Mucosa of descending colon (tissue), 3 donors: ENCODE data around the gene MCU. TPM values are rescaled to one million over a fixed set of nuclear protein-coding genes. Genes with fewer than 3 reads are reported as not detected.
"Not testable (repeated sequence)": the region's sequence is repeated elsewhere in the genome, so short reads cannot be mapped to it uniquely, and the experiment has no call there.

ENCODE experiments used
- ATAC-seq: fragments of 200-7000 bp; cut with Tn5 transposase; one replicate; pipeline ENCODE4 v1.9.1; 2020; ENCODE audit warnings: mild to moderate bottlenecking, moderate library complexity
- DNase-seq, 3 donors: peaks; one replicate each; pipeline ENCODE4 v3.0.0-alpha.2; 2020
- H3K36me3 ChIP-seq: fragments of 200-600 bp; one replicate; pipeline ENCODE4 v1.8.0; 2021; ENCODE audit warnings: low read depth, mild to moderate bottlenecking
- H3K4me1 ChIP-seq: fragments of 200-600 bp; one replicate; pipeline ENCODE4 v1.8.0; 2021; ENCODE audit warnings: low read depth, mild to moderate bottlenecking
- H3K4me3 ChIP-seq: fragments of 200-600 bp; one replicate; pipeline ENCODE4 v1.8.0; 2021; ENCODE audit warnings: mild to moderate bottlenecking
- H3K9me3 ChIP-seq: fragments of 200-600 bp; one replicate; pipeline ENCODE4 v1.8.0; 2021; ENCODE audit warnings: mild to moderate bottlenecking
- intact Hi-C, 2 donors: fragments of 100-400 bp; cut with DNase I in 1 of 2; cut with micrococcal nuclease in 1 of 2; formaldehyde crosslinking; loops; one replicate each; pipeline versions ENCODE4 v1.11.0 to v1.11.1; 2022; cut with DNase I, micrococcal nuclease
- total RNA-seq, 3 donors: library from RNA; stranded (reverse); fragmentation: NEBNext Ultra II Directional in 2 of 3; extraction: Animal tissue kit (Norgen Biotek cat#: 25700) in 2 of 3; gene quantifications; one replicate each; pipeline versions ENCODE4 v1.2.1 to v1.2.4, GENCODE V29; 2021 to 2023
- TF ChIP-seq, protein P1 (sequence below): fragments of 200-600 bp; IDR thresholded peaks from one replicate; pipeline ENCODE4 v1.8.0; 2022; ENCODE audit warnings: antibody characterized with exemption, mild to moderate bottlenecking
- donor health status: DM: no; HTN: no; CAD: no; lungs with moderate emphysema.
- donor health status: DM: no; HTN: no; CAD: no.
- donor health status: DM: no; HTN: yes; CAD: no.

The MCU gene
- total RNA-seq, 3 donors from 2014 or later: 44.8 to 98.6 (median 89.0) TPM

DNA sequence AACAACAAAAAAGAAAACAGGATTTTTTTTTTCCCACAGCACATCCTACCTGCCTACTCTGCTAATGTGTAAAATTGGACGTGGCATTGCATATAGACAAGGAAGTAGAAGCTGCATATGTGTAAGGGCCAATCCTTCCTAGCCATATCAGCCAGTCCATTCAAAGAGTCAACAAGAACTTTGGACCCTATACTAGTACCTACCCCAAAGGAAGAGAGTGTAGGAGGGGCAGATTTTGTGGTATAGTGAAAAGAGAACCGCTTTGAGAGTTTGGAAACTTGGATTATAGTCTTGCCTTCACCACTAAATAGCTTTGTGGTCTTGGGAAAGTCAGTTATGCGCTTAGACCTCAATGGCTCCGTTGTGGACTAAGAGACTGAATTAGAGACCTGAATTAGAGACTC lies 12.1 kb upstream of the MCU start:
- Histone ChIP-seq H3K36me3 (no peaks in the 10 kb centered on the region), H3K9me3 (no peaks in the 10 kb centered on the region), H3K4me1 (peaks cover 16% of the 10 kb centered on the region), H3K4me3 (no peak overlapping the region)
- DNase-seq (peak in 1 of 3 donors; percentile 52), ATAC-seq (peak; percentile 95)
- TF ChIP-seq, protein P1, sequence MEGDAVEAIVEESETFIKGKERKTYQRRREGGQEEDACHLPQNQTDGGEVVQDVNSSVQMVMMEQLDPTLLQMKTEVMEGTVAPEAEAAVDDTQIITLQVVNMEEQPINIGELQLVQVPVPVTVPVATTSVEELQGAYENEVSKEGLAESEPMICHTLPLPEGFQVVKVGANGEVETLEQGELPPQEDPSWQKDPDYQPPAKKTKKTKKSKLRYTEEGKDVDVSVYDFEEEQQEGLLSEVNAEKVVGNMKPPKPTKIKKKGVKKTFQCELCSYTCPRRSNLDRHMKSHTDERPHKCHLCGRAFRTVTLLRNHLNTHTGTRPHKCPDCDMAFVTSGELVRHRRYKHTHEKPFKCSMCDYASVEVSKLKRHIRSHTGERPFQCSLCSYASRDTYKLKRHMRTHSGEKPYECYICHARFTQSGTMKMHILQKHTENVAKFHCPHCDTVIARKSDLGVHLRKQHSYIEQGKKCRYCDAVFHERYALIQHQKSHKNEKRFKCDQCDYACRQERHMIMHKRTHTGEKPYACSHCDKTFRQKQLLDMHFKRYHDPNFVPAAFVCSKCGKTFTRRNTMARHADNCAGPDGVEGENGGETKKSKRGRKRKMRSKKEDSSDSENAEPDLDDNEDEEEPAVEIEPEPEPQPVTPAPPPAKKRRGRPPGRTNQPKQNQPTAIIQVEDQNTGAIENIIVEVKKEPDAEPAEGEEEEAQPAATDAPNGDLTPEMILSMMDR: no peak
- intact Hi-C loops: no loop called here

DNA sequence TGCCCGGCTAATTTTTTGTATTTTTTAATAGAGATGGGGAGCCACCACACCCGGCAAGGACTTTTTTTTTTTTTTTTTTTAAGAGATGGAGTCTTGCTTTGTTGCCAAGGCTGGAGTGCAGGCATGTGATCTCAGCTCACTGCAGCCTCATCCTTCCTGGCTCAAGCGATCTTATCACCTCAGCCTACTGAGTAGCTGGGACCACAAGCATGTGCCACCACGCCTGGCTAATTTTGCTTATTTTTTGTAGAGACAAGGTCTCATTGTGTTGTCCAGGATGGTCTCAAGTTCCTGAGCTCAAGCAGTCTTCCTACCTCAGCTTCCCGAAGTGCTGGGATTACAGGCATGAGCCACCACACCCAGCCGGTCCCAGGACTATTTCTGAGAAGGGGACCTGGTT lies 9.3 kb upstream of the MCU start:
- ATAC-seq: no peak

DNA sequence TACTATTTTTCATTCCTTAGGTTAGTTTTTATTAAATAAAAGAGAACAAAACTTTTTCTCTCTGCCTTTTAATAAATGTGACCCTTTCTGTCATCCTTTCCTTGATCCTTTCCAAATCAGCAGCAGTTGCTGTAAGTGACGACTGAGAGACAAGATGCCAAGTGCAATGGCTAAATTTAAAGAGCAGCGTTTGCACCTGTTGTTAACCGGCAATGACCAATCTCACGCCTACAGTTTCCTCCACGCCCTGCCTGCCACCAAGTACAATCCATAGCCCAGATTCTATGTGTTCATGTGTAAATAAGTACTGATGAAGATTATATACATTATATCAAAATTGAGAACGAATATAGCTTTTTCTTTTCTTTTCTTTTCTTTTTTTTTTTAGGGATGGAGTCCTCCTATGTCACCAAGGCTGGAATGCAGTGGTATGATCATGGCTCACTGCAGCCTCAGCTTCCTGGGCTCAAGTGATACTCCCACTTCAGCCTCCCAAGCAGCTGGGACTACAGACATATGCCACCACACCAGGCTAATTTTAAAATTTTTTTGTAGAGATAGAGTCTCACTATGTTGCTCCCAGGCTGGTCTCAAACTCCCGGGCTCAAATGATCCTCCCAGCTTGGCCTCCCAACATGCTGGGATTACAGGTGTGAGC lies 6.5 kb upstream of the MCU start:
- DNase-seq (peak in 2 of 3 donors; percentile 57 to 71), ATAC-seq (peak; percentile 82)
- Histone ChIP-seq H3K4me3 (no peak overlapping the region), H3K4me1 (peaks cover 29% of the 10 kb centered on the region), H3K9me3 (no peaks in the 10 kb centered on the region), H3K36me3 (no peaks in the 10 kb centered on the region)
- TF ChIP-seq, protein P1: no peak
- intact Hi-C loops: no loop called here

More for the DNA sequence above, 9.3 kb upstream of the MCU start:
- Histone ChIP-seq H3K36me3 (no peaks in the 10 kb centered on the region), H3K4me3 (no peak overlapping the region), H3K4me1 (peaks cover 25% of the 10 kb centered on the region), H3K9me3 (no peaks in the 10 kb centered on the region)
- DNase-seq: no peak
- TF ChIP-seq, protein P1: no peak
- intact Hi-C loops: no loop called here

DNA sequence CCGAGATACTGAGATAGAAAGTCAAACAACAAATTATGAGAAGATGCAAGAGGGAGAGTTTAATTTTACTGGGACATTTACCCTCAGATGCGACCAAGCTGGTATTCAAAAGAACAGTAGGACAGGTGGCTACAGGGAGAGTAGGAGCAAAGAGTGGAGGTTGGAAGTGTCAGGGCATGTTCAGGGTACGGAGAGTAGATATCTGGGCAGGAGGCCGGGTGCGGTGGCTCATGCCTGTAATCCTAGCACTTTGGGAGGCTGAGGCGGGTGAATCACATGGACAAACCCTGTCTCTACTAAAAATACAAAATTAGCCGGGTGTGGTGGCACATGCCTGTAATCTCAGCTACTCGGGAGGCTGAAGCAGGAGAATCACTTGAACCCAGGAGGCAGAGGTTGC lies 5.5 kb upstream of the MCU start:
- H3K36me3 ChIP-seq, DNase-seq, intact Hi-C loops, H3K9me3 ChIP-seq, H3K4me3 ChIP-seq: not testable (repeated sequence)
- peak; percentile 8 for ATAC-seq
- peaks cover 21% of the 10 kb centered on the region for H3K4me1 ChIP-seq

DNA sequence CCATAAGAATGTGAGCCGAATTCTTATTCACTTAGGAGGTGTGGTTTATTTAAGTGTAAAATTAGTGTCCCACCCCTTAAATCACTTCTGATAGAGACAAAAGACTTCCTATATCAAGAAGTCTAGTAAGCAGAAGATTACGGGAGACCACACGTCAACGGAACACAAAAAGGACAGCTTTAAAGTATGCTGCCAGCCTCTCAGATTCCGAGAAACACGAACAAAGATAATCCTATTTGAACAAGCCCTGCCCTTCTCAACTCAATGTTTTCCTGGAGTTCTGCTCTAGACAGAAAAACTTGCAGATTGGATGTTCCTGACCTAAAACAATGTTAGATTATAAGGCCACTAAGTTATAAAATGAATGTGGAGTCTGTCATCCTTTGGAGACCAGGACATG lies 4.9 kb upstream of the MCU start:
- Histone ChIP-seq H3K4me1 (peaks cover 21% of the 10 kb centered on the region), H3K9me3 (no peaks in the 10 kb centered on the region), H3K4me3 (no peak overlapping the region), H3K36me3 (no peaks in the 10 kb centered on the region)
- intact Hi-C loops: no loop called here
- ATAC-seq (peak; percentile 45), DNase-seq (no peak)
- TF ChIP-seq, protein P1: no peak

DNA sequence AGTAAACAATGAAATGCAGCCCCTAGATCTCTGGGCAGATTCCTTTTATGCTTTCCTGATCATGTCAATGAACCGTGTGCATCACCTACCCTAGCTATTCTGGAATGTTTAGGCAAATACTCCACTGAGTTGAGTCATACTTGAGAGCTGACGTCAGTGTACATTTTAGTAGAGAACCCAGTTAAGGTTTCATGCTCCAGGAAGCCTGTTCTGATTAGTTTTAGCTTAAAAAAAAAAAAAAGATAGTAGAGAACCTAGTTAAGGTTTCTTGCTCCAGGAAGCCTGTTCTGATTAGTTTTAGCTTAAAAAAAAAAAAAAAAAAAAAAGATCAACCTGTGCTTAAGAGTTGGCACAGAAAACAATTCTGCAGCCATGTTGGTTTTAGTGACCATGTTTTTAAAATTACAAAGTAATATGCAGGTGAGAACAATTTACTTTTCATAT lies 3.7 kb upstream of the MCU start:
- Histone ChIP-seq H3K9me3 (no peaks in the 10 kb centered on the region), H3K36me3 (no peaks in the 10 kb centered on the region), H3K4me1 (peaks cover 21% of the 10 kb centered on the region), H3K4me3 (no peak overlapping the region)
- ATAC-seq (peak; percentile 41), DNase-seq (no peak)
- intact Hi-C loops: no loop called here
- TF ChIP-seq, protein P1: no peak
